ENCODE data around the gene MAP3K9.

MAP3K9 gene

DNA sequence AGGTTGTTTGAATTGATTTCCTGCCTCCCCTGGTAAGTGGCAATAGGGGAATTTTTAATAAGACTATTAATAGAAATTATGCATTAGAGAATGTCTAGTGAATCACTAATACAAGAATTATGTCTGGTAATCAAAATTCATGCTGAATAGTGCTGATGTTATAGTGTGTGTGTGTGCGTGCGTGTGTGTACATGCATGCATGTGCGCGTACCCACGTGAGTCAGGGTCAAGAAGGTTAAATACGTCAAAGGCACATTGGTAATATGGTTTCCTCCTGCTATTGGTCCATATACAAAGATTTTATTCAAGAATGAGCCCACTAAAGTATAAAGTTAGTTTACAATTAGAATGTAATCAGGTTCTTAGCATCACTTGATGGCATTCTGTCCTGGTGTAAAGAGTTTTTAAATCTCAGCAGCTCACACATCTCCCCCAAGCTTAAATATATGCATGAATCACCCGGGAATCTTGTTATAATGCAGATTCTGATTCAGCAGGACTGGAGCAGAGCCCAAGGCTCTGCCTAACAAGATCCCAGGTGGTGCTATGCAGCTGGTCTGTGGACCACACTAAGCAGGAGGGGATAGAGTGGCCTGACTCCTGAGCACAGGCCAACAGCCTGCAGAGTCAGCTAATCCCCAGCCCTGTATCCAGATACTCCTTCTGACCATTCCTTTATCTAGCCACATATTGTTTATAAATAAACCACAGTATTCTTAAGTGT lies 123.7 kb downstream of the MAP3K9 start:
- no peak for DNase-seq

DNA sequence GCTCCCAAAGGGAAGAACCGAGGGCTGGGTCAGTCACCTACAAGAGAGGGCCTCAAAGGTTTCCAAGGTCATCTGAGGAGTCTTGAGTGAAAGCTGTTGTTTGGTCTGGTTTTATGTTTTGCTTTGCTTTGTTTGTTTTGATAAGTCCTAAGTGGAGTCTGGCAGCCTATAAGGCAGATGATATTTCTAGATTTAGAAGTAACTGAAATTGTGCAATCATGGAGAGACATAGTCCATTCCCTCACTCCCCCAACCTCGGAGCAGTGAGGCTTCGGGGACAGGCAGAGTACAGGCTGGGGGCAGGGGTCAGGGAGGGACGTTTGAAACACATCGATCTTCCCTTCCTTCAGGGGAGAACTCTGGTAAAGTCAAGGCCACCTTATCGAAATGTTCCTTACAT lies 125.3 kb downstream of the MAP3K9 start:
- no peak for DNase-seq

DNA sequence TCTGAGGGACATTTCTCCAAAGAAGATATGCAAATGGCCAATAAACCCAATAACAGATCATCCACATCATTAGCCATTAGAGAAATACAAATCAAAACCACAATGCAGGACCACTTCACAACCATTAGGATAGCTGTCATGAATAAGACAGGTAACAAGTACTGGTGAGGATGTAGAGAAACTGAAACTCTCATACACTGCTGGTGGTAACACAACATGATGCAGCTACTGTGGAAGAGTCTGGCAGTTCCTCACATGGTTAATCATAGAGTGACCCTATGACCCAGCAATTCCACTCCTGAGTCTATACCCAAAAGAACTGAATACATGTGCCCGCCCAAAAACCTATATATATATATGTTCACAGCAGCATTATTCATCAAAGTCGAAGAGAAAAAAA lies 128.6 kb downstream of the MAP3K9 start:
- no peak for DNase-seq

DNA sequence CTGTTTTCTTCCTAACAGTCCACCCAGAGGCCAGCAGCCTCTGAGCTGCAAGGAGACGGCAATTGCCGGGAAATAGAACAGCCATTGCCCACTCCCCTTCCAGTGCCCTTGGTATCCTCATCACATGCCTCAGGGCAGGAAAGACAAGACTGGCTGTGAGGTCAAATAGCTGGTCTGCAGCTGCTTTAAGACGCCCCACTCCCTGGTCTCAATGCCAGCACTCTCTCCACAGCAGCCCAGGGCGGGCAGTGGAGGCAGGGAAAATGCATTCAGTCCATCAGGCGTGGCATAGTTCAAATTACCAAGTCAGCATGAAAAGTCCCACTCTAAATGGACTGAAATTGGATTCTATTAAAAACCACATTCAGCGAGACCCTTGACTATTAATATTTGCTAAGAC lies 132.0 kb downstream of the MAP3K9 start:
- no peak for DNase-seq

Measured in HCEC 1CT (cell line).